GM19025 (cell line): ENCODE results near the gene MRTFA.
"Not testable (repeated sequence)": the region's sequence is repeated elsewhere in the genome, so short reads cannot be mapped to it uniquely, and the experiment has no call there.

ENCODE experiments used
- ATAC-seq: cut with Tn5 transposase; IDR thresholded peaks from one replicate; pipeline ENCODE4 v1.9.1; 2021; ENCODE audit warnings: mild to moderate bottlenecking, low read depth, moderate library complexity; ENCODE audit not compliant: unreplicated experiment

Gene MRTFA

GRCh38 chr22:40631925-40632324 is 4.6 kb downstream of the MRTFA start:
- ATAC-seq: no peak

- no peak for ATAC-seq
These were observed 8.0 kb downstream of the MRTFA start for GRCh38 chr22:40628354-40629042.

GRCh38 chr22:40627612-40628011 is 8.9 kb downstream of the MRTFA start:
- no peak for ATAC-seq

GRCh38 chr22:40626851-40627250 is 9.7 kb downstream of the MRTFA start:
- ATAC-seq: no peak

- ATAC-seq: not testable (repeated sequence)
These were observed 10.7 kb downstream of the MRTFA start for GRCh38 chr22:40625794-40626193.

- ATAC-seq: not testable (repeated sequence)
These were observed 11.2 kb downstream of the MRTFA start for GRCh38 chr22:40625281-40625680.

GRCh38 chr22:40624770-40625169 is 11.7 kb downstream of the MRTFA start:
- ATAC-seq: no peak

- ATAC-seq: no peak
These were observed 15.0 kb downstream of the MRTFA start for GRCh38 chr22:40621309-40622151.

- no peak for ATAC-seq
These were observed 16.0 kb downstream of the MRTFA start for GRCh38 chr22:40620464-40621046.

- no peak for ATAC-seq
These were observed 18.1 kb downstream of the MRTFA start for GRCh38 chr22:40618400-40618799.

- no peak for ATAC-seq
These were observed 19.9 kb downstream of the MRTFA start for GRCh38 chr22:40616578-40616977.

- no peak for ATAC-seq
These were observed 23.5 kb downstream of the MRTFA start for GRCh38 chr22:40613067-40613466.

- no peak for ATAC-seq
These were observed 24.2 kb downstream of the MRTFA start for GRCh38 chr22:40612291-40612751.

GRCh38 chr22:40611606-40612005 is 24.9 kb downstream of the MRTFA start:
- no peak for ATAC-seq

GRCh38 chr22:40610329-40610850 is 26.1 kb downstream of the MRTFA start:
- ATAC-seq: no peak

- no peak for ATAC-seq
These were observed 27.3 kb downstream of the MRTFA start for GRCh38 chr22:40609216-40609615.

- ATAC-seq: no peak
These were observed 29.0 kb downstream of the MRTFA start for GRCh38 chr22:40607506-40607905.

GRCh38 chr22:40606306-40606705 is 30.2 kb downstream of the MRTFA start:
- no peak for ATAC-seq

- ATAC-seq: no peak
These were observed 30.8 kb downstream of the MRTFA start for GRCh38 chr22:40605761-40606160.

- no peak for ATAC-seq
These were observed 33.4 kb downstream of the MRTFA start for GRCh38 chr22:40603088-40603605.

- ATAC-seq: no peak
These were observed 34.3 kb downstream of the MRTFA start for GRCh38 chr22:40602231-40602630.
